Calu3 (cell line): ENCODE data around the gene PTPRN2. TPM values are rescaled to one million over a fixed set of nuclear protein-coding genes. Genes with fewer than 3 reads are reported as not detected.

Experiments
- BruUV-seq: library from RNA; stranded (reverse); fragments of 400-500 nt; replicated peaks from 2 replicates; lab custom pipeline; 2021; lab: Mats Ljungman, UMichigan
- CTCF ChIA-PET: fragments of 300-600 bp; sonication (Branson Sonifier 250); formaldehyde crosslinking; loops from one replicate; lab custom pipeline; 2022; ENCODE audit warnings: antibody characterized with exemption; lab: Charles Lee
- DNase-seq: peaks from one replicate; pipeline ENCODE4 v3.0.0; 2022
- H3K27ac Mint-ChIP-seq: one replicate; pipeline ENCODE4 v1.8.0; 2022; ENCODE audit warnings: mixed read lengths; ENCODE audit not compliant: unreplicated experiment
- H3K27me3 Mint-ChIP-seq: one replicate; pipeline ENCODE4 v1.8.0; 2022; ENCODE audit warnings: mixed read lengths; ENCODE audit not compliant: unreplicated experiment
- H3K36me3 Mint-ChIP-seq: one replicate; pipeline ENCODE4 v1.8.0; 2022; ENCODE audit warnings: mild to moderate bottlenecking, moderate library complexity, mixed read lengths; ENCODE audit not compliant: insufficient read depth, unreplicated experiment
- H3K4me1 Mint-ChIP-seq: one replicate; pipeline ENCODE4 v1.8.0; 2022; ENCODE audit warnings: mild to moderate bottlenecking, low read depth, mixed read lengths; ENCODE audit not compliant: unreplicated experiment
- H3K4me3 Mint-ChIP-seq: one replicate; pipeline ENCODE4 v1.8.0; 2022; ENCODE audit warnings: mild to moderate bottlenecking, low read depth, moderate library complexity, mixed read lengths; ENCODE audit not compliant: unreplicated experiment
- H3K9me3 Mint-ChIP-seq: one replicate; pipeline ENCODE4 v1.8.0; 2022; ENCODE audit warnings: low read depth, mixed read lengths; ENCODE audit not compliant: unreplicated experiment
- CTCF ChIP-seq: fragments of 200-600 bp; IDR thresholded peaks from one replicate; pipeline ENCODE4 v1.8.0; 2022; ENCODE audit warnings: antibody characterized with exemption; ENCODE audit not compliant: unreplicated experiment
- intact Hi-C: fragments of 100-400 bp; cut with micrococcal nuclease; formaldehyde crosslinking; loops from one replicate; pipeline ENCODE4 v1.10.0; 2022; ENCODE audit not compliant: unreplicated experiment
- total RNA-seq: library from RNA; stranded (reverse); gene quantifications from 2 replicates; pipeline ENCODE4 v1.2.3, GENCODE V29; 2022

The PTPRN2 gene
- total RNA-seq, 1 experiment from 2014 or later: 2.0 TPM

DNA sequence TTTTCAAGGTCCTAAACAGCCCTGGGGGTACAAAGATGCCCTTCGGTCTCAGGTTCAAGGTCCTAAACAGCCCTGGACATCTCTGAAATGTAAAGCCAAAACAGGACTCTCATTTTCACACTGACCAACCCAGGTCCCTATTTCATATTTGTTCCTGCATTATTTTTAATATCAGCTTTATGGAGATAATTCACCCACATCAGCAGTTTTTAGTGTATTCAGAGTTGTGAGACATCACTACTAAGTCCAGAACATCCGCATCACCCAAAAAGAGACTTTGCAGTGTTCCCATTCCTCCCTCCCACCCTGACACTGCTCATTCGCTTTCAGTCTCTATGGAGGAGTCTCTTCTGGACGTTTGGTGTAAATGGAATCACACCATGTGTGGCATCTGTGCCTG lies 420.2 kb downstream of the PTPRN2 start:
- peaks cover 21% of the 10 kb centered on the region for H3K9me3 Mint-ChIP-seq
- intact Hi-C loops: no loop called here

DNA sequence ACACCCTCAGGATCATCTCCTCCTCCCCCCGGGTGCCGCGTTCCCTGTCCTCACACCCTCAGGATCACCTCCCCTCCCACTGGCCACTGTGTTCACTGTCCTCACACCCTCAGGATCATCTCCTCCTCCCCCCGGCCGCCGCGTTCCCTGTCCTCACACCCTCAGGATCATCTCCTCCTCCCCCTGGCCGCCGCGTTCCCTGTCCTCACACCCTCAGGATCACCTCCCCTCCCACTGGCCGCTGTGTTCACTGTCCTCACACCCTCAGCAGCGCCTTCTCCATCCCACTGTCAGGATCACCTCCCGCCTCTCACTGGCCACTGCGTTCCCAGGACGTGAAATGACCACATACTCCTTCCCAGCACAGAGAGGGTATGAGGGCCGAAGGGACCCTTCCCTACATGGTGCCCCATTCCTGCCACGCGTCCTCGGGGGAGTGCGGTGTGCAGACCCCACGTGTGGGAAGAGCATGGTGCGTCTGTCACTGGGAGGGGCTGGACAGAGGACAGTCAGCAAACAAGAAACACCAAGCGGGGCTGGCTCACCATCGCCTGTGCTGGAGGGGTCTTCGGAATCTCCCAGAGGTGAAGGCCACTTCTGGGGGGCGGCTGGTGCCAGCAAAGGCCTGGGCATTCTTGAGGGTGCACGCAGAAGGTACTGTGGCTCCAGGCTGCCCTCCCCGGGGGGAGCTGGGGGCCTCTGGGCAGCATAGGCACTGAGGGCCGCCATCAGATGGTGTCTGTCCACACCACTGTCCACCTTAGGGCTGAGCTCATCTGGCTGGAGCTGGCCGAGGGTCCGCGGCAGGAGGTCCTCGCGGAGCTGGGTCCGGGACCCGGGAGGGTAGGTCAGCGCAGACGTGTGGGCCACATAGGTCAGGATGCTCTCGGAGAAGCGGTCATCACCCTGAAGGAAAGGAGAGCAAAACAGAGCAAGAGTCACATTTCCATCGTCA lies 421.0 kb downstream of the PTPRN2 start:
- BruUV-seq: no TSS peak
- DNase-seq: no peak
- Mint-ChIP-seq H3K9me3 (peaks cover 21% of the 10 kb centered on the region), H3K36me3 (no peaks in the 10 kb centered on the region), H3K27ac (no peak overlapping the region), H3K4me1 (no peaks in the 10 kb centered on the region), H3K4me3 (no peak overlapping the region), H3K27me3 (no peaks in the 10 kb centered on the region)
- intact Hi-C loops: no loop called here
- CTCF ChIA-PET: no interaction called here
- TF ChIP-seq CTCF: no peak

More for the DNA sequence above, 420.2 kb downstream of the PTPRN2 start:
- DNase-seq: no peak
- Mint-ChIP-seq H3K36me3 (no peaks in the 10 kb centered on the region), H3K4me1 (no peaks in the 10 kb centered on the region), H3K4me3 (no peak overlapping the region), H3K27ac (no peak overlapping the region), H3K27me3 (no peaks in the 10 kb centered on the region)
- CTCF ChIA-PET: no interaction called here
- no peak for TF ChIP-seq CTCF
- BruUV-seq: no TSS peak

- CTCF ChIA-PET: no interaction called here
- Mint-ChIP-seq H3K4me3 (no peak overlapping the region), H3K27ac (no peak overlapping the region), H3K36me3 (no peaks in the 10 kb centered on the region), H3K4me1 (no peaks in the 10 kb centered on the region), H3K27me3 (no peaks in the 10 kb centered on the region), H3K9me3 (peaks cover 26% of the 10 kb centered on the region)
- intact Hi-C loops: no loop called here
- BruUV-seq: no TSS peak
- TF ChIP-seq CTCF: no peak
- DNase-seq: no peak
Observed at GRCh38 chr7:158165711-158166110, 421.9 kb downstream of the PTPRN2 start.

DNA sequence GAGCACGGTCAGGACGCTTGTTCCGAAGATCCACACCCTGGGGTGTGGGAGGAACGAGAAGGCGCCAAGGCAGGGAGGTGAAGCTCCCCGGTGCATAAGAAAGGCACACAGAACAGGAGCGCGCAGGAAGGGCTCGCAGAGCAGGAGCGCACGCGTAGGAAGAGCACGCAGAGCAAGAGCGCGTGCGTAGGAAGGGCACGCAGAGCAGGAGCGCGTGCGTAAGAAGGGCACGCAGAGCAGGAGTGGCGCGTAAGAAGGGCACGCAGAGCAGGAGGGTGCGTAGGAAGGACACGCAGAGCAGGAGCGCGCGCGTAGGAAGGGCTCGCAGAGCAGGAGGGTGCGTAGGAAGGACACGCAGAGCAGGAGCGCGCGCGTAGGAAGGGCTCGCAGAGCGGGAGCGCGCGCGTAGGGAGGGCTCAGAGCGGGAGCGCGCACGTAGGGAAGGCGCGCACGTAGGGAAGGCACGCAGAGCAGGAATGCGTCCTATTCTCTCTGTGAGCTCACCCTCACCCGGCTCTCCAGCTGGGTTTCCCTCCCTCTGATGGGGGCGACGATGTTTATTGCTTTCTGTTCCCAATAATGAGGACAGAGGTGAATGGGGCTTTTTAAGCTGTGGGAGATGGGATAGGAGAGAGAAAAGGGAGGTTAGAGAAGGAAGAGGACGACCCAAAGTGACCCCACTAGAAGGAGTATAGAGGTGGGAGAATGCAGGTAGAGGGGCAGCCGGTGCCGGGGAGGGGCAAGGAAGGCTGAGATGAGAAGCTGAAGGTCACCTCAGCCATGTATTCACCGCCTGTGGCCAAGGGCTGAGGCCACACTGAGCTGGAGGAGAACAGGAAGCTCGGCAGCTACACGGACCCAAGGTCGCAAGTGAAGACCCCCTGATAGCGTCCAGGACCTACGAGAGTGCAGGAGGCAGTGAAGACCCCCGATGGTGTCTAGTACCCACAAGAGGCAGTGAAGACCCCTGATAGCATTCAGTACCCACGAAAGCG lies 423.2 kb downstream of the PTPRN2 start:
- no peak for DNase-seq
- no TSS peak for BruUV-seq
- no peak for TF ChIP-seq CTCF
- CTCF ChIA-PET: no interaction called here
- Mint-ChIP-seq H3K27me3 (no peaks in the 10 kb centered on the region), H3K36me3 (no peaks in the 10 kb centered on the region), H3K9me3 (peaks cover 26% of the 10 kb centered on the region), H3K4me3 (no peak overlapping the region), H3K27ac (no peak overlapping the region), H3K4me1 (no peaks in the 10 kb centered on the region)
- intact Hi-C loops: no loop called here
